LNCAP (cell line): ENCODE measurements around the gene PPP4R2.

Experiments
- CTCF ChIP-seq: fragments of 450-650 bp; IDR thresholded peaks from 2 replicates; pipeline ENCODE4 v1.5.1; 2017; ENCODE audit warnings: mild to moderate bottlenecking

Gene PPP4R2

GRCh38 chr3:73107676-73108187 lies 111.1 kb downstream of the PPP4R2 start:
- no peak for TF ChIP-seq CTCF

GRCh38 chr3:73108750-73109149 lies 112.1 kb downstream of the PPP4R2 start:
- TF ChIP-seq CTCF = no peak

GRCh38 chr3:73110530-73110929 lies 113.9 kb downstream of the PPP4R2 start:
- no peak for TF ChIP-seq CTCF

- TF ChIP-seq CTCF = no peak
Observed at GRCh38 chr3:73114711-73115110, 118.1 kb downstream of the PPP4R2 start.

- TF ChIP-seq CTCF = no peak
Observed at GRCh38 chr3:73115806-73116205, 119.2 kb downstream of the PPP4R2 start.
